HG03571 (cell line): Measurements from ENCODE around the gene SENP3.
A peak's percentile ranks its signal among the peaks of the same experiment; 100 is the strongest.

Experiments
- ATAC-seq: cut with Tn5 transposase; IDR thresholded peaks from one replicate; pipeline ENCODE4 v1.9.1; 2021; ENCODE audit not compliant: unreplicated experiment

SENP3 gene

DNA sequence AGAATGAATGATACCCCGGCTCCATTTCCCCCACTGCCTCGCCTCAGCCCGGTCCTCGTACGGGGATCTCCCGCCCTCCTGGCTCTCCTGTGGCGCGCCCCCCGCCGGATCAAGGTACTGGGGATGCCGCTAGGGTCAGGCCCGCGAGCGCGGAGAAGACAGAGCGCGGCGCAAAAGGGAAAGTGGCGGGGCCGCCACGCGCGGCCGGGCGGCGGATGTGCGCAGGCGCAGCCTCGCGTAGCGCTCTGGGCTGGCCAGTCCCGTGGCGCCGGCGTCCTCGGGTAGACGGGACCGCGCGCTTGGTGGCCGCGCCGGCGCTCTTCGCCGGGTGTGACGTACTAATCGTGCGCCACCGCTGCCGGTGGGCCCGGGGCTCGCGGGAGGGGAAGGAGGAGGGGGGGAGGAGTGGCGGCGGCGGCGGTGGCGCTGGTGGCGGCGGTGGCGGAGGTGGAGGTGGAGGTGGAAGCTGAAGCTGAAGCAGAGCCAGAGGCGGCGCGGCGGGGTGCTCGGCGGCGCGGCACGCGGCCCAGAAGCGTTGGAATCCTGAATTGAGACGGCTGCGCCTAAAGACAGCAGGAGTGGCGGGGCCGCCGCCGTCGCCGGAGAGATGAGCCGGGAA lies at the start of gene SENP3:
Gene SENP3 (plus strand): TSS at position 331 of the 619 bp plus-strand sequence. CDS start 1,158 bp downstream, outside the sequence.
- peak; percentile 57 for ATAC-seq

GRCh38 chr17:7512105-7512504 lies 49.6 kb upstream of the SENP3 start:
- ATAC-seq: no peak

DNA sequence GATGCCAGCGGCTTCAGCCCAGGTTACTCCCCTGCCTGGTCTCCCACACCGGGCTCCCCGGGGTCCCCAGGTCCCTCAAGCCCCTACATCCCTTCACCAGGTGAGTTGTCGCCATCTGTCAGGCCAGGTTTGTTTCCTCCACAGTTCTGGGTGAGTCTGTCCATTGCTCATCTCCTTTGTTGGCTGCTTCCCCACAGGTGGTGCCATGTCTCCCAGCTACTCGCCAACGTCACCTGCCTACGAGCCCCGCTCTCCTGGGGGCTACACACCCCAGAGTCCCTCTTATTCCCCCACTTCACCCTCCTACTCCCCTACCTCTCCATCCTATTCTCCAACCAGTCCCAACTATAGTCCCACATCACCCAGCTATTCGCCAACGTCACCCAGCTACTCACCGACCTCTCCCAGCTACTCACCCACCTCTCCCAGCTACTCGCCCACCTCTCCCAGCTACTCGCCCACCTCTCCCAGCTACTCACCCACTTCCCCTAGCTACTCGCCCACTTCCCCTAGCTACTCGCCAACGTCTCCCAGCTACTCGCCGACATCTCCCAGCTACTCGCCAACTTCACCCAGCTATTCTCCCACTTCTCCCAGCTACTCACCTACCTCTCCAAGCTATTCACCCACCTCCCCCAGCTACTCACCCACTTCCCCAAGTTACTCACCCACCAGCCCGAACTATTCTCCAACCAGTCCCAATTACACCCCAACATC lies 48.7 kb upstream of the SENP3 start:
- no peak for ATAC-seq

GRCh38 chr17:7513850-7514419 lies 47.8 kb upstream of the SENP3 start:
- no peak for ATAC-seq

GRCh38 chr17:7515911-7516610 lies 45.7 kb upstream of the SENP3 start:
- ATAC-seq: no peak

DNA sequence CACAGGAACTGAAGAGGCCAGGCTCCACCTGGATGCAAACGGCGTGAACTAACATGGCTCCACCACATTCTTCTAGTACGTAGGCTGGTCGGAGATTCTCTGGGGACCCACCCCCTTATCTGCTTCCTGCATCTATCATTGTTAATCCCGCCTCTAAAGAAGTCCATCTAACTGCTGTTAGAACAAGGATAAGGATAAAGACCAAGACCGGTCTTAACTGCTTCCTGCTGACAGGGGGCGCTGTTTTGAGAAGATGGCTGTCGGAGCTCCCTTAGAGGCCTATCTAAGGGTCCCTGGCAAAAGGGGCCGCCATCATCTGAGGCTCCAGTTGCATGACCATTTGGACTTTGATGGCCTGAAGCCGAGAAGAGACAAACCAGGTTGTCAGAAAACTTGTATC lies 38.7 kb upstream of the SENP3 start:
- no peak for ATAC-seq

GRCh38 chr17:7528842-7529241 lies 32.9 kb upstream of the SENP3 start:
- ATAC-seq: no peak

DNA sequence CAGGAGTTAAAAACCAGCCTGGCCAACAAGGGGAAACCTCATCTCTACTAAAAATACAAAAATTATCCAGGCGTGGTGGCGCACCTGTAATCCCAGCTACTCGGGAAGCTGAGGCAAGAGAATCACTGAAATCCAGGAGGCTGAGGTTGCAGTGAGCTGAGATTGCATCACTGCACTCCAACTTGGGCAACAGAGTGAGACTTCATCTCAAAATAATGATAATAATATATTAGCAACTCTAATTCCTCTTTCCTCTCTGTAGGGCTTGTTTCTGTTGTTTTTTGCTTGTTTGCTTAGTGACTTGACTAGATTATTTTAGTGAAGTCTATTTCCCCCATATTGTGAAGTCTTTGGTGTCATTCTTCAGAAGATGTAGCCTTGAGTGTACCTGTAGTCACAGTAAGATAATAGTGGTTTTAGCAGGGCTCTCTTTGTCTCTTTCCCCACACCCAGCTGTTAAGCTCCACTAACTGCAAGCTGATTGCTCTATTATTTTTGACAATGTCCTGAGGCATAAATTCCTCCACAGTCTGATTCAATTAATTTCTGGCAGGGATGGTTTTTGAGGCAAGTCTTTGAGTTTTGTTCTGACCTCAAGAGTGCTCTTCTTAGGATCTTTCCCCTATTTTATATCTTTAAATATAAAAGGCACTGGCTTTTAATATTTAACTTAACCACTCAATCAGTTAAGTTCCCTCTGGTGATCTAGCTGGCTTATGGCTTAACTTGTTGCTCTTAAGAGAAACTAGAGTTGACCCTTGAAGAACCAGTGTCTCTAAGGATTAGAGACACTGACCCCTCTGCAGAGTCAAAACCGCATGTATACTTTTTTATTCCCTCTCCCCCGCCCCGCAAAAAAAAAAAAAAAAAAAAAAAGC lies 31.5 kb upstream of the SENP3 start:
- ATAC-seq: no peak

- no peak for ATAC-seq
Observed at GRCh38 chr17:7538050-7538449, 23.7 kb upstream of the SENP3 start.

DNA sequence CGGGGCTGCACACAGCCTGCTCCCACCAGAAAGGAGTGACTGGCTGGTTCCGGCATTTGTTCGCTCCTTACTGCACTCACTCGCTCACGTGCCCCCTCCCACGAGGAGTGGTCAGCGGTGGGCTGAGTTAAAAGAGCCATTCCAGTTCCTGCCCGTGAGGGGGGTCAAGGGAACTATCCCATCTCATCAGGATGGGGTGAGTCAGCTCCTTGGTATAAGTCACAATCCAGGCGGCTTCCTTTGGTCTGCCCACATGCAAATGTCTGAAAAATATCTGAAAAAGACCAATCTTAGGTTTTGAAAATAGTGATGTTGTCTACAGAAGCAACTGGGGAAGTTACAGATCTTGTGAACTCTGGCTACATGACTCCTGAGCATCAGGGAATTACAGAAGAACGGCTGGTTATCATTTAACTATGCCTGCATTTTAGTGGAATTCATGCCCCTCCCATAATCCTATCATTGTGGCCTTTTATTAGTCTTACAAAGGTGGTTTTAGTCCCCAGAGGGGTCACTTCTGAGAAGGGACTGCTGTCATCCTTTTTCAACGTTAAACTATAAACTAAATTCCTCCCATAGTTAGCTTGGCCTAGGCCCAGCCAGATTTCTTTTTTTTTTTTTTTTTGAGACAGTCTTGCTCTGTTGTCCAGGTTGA lies 22.7 kb upstream of the SENP3 start:
- ATAC-seq: no peak

GRCh38 chr17:7541074-7541621 lies 20.6 kb upstream of the SENP3 start:
- ATAC-seq: no peak

GRCh38 chr17:7544911-7545310 lies 16.8 kb upstream of the SENP3 start:
- no peak for ATAC-seq

DNA sequence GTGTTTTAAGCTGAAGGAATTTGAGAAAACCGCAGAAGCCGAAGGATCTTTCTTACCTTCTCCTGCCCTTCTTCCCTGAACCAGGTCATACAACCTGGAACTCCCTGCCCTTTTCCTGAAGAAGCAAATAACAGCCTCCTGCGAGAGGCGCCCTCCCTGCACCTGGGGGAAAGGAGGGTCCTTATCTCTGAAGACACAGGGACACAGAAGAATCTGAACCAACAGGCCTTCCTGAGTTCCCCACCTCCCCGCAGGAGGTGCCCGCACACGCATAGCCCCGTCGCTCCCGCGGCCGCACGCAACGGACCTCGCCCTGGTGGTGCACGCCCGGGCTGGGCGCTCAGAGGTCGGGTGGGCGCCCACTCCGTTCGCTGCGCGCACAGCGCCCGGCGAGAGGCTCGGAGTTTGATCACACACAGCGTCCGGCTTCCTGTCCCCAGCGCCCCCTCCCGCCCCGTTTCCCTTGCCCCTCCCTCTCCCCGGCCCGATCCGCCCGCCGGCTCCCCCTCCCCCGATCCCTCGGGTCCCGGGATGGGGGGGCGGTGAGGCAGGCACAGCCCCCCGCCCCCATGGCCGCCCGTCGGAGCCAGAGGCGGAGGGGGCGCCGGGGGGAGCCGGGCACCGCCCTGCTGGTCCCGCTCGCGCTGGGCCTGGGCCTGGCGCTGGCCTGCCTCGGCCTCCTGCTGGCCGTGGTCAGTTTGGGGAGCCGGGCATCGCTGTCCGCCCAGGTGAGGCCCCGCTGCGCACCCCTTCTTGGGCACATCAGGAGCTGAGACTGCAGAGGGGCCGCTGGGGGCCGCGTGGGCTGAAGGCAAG lies 12.9 kb upstream of the SENP3 start, which contains the start of gene TNFSF12:
Gene TNFSF12 (plus strand): TSS at position 474 of the 816 bp plus-strand sequence. CDS start 96 bp downstream, at position 570.
- no peak for ATAC-seq

- ATAC-seq: no peak
Observed at GRCh38 chr17:7549401-7550055, 12.2 kb upstream of the SENP3 start.

DNA sequence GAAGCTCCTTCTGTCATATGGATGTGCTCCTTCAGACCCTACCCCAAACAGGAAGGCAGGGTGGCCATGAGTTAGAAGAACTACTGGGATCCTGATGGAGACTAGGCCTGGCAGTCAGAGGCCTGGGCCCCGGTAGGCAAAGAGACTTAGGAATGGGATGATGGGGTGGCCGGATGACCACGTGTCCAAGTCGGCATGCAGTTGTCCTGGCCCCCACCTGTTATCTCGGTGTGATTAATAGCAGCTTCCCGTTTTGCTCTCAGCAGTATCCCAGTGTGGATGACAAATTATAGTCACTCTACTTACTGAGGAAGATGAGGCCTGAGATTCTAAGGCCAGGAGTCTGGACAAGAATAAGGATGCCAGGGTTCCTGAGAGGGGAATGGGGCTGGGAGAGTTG lies 11.4 kb upstream of the SENP3 start:
- no peak for ATAC-seq

DNA sequence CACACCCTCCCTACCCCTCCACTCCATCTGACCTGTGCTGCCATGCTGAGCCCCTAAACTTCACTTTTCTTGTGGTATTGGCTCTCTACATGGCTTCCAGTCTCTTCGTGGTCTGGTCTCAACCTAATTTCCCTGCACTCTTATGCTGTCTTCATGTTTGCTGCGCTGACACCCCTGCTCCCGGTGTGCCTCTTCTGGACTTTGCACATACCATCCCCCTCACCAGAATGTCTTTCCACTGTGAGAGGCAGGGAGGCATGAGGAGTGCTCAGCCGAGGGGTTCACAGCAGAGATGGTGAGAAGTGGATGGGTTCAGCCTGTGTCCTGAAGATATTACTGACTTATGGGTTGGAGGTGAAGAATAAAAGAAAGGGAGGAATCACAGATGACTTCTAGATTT lies 10.3 kb upstream of the SENP3 start:
- no peak for ATAC-seq

GRCh38 chr17:7552621-7553051 lies 9.1 kb upstream of the SENP3 start:
- ATAC-seq: no peak

DNA sequence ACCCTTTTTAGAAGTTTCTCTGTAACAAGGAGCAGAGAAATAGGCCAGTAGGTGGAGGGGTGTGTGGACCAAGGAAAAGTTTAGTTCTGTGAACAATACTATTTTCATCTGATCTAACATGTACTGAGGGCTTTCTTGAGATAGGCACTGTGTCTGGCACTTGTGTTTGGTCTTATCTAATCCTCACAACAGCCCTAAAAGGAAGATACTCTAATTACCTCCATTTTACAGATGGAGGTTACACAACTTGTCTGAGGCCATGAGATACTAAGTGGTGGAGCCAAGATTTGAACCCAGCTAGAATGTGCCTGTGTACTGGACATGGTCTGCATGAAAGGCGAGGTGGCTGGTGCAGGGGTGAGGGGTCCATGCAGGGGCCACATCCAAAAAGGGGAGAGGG lies 8.4 kb upstream of the SENP3 start:
- no peak for ATAC-seq
